Right lobe of liver (tissue), 6 donors: ENCODE data around the gene MYNN. TPM values are rescaled to one million over a fixed set of nuclear protein-coding genes. Genes with fewer than 3 reads are reported as not detected.
"Not testable (repeated sequence)": the region's sequence is repeated elsewhere in the genome, so short reads cannot be mapped to it uniquely, and the experiment has no call there.

Experiments
- ATAC-seq, 4 donors: fragments of 200-7000 bp; cut with Tn5 transposase; one replicate each; pipeline ENCODE4 v1.9.1; 2020; ENCODE audit warnings: mild to moderate bottlenecking in 4 of 4, moderate library complexity in 4 of 4
- DNase-seq, 3 donors: peaks; one replicate each; pipeline ENCODE4 v3.0.0-alpha.2; 2020
- H3K27ac ChIP-seq, 3 donors: fragments of 200-600 bp; one replicate each; pipeline ENCODE4 v1.8.0; 2022
- H3K27me3 ChIP-seq, 2 donors: fragments of 200-600 bp; one replicate each; pipeline ENCODE4 v1.8.0; 2022
- H3K36me3 ChIP-seq, 4 donors: fragments of 200-600 bp; sonication (generic) in 1 of 4; one replicate each; pipeline versions ENCODE4 v1.5.1 to v1.8.0; 2017 to 2022; ENCODE audit warnings: control low read depth in 1 of 4
- H3K4me1 ChIP-seq, 4 donors: fragments of 200-600 bp; sonication (generic) in 1 of 4; one replicate each; pipeline versions ENCODE4 v1.5.1 to v1.8.0; 2017 to 2022; ENCODE audit warnings: control low read depth in 1 of 4
- H3K4me3 ChIP-seq, 3 donors: fragments of 200-600 bp; one replicate each; pipeline ENCODE4 v1.8.0; 2022
- H3K9me3 ChIP-seq, 4 donors: fragments of 200-600 bp; sonication (generic) in 1 of 4; one replicate each; pipeline versions ENCODE4 v1.5.1 to v1.8.0; 2017 to 2022; ENCODE audit warnings: control low read depth in 1 of 4
- POLR2A ChIP-seq: fragments of 450-650 bp; IDR thresholded peaks from one replicate; pipeline ENCODE4 v1.6.1; 2017; ENCODE audit warnings: antibody characterized with exemption, mild to moderate bottlenecking
- WGBS: methylation state at CpG from one replicate; pipeline ENCODE4 v1.1.6; 2018; ENCODE audit warnings: low coverage, low lambda C conversion rate; ENCODE audit not compliant: insufficient coverage; ENCODE audit errors: missing lambda C conversion rate; 5-methylcytosine and 5-hydroxymethylcytosine counted together
- intact Hi-C, 2 donors: fragments of 100-400 bp; cut with DNase I; formaldehyde crosslinking; loops; one replicate each; pipeline versions ENCODE4 v1.11.2 to v1.14.1; 2022
- long read RNA-seq: library from polyadenylated mRNA; unstranded; transcript quantifications from one replicate; pipeline ENCODE4 v2.0.0, GENCODE V29; 2019
- total RNA-seq, 6 experiments: library from RNA; depleted of rRNA in 2 of 6; stranded (reverse); fragments of >200 nt in 2 of 6; fragmentation: NEBNext Ultra II Directional in 3 of 6; extraction: Animal tissue kit (Norgen Biotek cat#: 25700) in 3 of 6; gene quantifications; one replicate each; pipeline versions ENCODE4 v1.1.0 to v1.2.4, GENCODE V29; 2016 to 2023
- TF ChIP-seq, protein P1 (sequence below), 4 donors: fragments of 200-600 bp in 3 of 4; fragments of 450-650 bp in 1 of 4; IDR thresholded peaks; one replicate each; pipeline versions ENCODE4 v1.5.1 to v1.8.0; 2016 to 2022; ENCODE audit warnings: antibody characterized with exemption in 4 of 4, mild to moderate bottlenecking in 2 of 4
- donor health status: DM: no; HTN: yes; CAD: no.
- donor health status: DM: no; HTN: no; CAD: no.
- donor health status: DM: no; HTN: no; CAD: no.
- donor health status: DM: no; HTN: yes; CAD: no.
- donor health status: DM: no; HTN: yes; CAD: no.

Gene MYNN
- 1 to 10 TPM; 5.6 to 6.7 (median 5.9) TPM for total RNA-seq
- long read RNA-seq, partial matches to known transcripts, result 2 of 5 reads
- long read RNA-seq, other reads (novel, unspliced or antisense), result 3 of 5 reads

GRCh38 chr3:169772897-169773816, at the start of gene MYNN:
TSS of gene MYNN (plus strand) at chr3:169773396. CDS start at chr3:169774296, 900 bp downstream.
- intact Hi-C loops, result no loop called here
- H3K9me3 ChIP-seq, result no peaks in the 10 kb centered on the region
- TF ChIP-seq, protein P1, sequence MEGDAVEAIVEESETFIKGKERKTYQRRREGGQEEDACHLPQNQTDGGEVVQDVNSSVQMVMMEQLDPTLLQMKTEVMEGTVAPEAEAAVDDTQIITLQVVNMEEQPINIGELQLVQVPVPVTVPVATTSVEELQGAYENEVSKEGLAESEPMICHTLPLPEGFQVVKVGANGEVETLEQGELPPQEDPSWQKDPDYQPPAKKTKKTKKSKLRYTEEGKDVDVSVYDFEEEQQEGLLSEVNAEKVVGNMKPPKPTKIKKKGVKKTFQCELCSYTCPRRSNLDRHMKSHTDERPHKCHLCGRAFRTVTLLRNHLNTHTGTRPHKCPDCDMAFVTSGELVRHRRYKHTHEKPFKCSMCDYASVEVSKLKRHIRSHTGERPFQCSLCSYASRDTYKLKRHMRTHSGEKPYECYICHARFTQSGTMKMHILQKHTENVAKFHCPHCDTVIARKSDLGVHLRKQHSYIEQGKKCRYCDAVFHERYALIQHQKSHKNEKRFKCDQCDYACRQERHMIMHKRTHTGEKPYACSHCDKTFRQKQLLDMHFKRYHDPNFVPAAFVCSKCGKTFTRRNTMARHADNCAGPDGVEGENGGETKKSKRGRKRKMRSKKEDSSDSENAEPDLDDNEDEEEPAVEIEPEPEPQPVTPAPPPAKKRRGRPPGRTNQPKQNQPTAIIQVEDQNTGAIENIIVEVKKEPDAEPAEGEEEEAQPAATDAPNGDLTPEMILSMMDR (IDR thresholded peaks at IDR 0.05), result peak in 2 of 4 donors; percentile 23 to 28
- peak; percentile 99 for TF ChIP-seq POLR2A
- peaks cover 0 to 19% (median 5%) of the 10 kb centered on the region in 4 donors for H3K4me1 ChIP-seq
- peaks cover 0 to 29% (median 0%) of the 10 kb centered on the region in 4 donors for H3K36me3 ChIP-seq
- no peaks in the 10 kb centered on the region for H3K27me3 ChIP-seq
- DNase-seq (peak; percentile 93 to 95 (median 94)), ATAC-seq (peak; percentile 88 to 95 (median 88))
- H3K4me3 ChIP-seq, result peak within 1 kb of the TSS; percentile 70 to 92 (median 79)
- WGBS, result under 1% methylated on average over 35 of the region's 61 CpGs
- H3K27ac ChIP-seq, result peak within 1 kb of the TSS; percentile 96 to 99 (median 99)

GRCh38 chr3:169731857-169732256, 41.3 kb upstream of the MYNN start:
- ATAC-seq, intact Hi-C loops, H3K9me3 ChIP-seq, H3K27ac ChIP-seq, DNase-seq, H3K4me1 ChIP-seq, H3K27me3 ChIP-seq, H3K36me3 ChIP-seq, H3K4me3 ChIP-seq: not testable (repeated sequence)

DNA sequence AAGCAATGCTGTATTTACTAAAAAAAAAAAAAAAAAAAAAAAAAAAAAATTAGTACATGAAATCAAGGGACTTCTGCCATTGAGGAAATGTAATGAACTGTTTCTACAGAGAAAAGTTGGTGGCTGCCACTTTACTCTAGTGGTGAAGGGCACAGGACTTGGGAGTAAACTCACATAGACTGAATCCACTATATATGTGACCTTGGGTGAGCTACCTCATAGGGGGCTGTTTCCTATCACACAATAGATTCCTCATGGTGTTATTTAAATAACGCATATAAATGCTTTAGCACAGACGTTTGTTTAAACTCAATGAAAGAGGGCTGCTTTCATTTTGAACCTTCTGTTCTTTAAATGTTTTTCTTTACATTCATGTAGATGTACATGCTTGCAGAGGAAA, 34.1 kb upstream of the MYNN start:
- H3K27me3 ChIP-seq, result no peaks in the 10 kb centered on the region
- H3K9me3 ChIP-seq, result no peaks in the 10 kb centered on the region
- TF ChIP-seq, protein P1 (IDR thresholded peaks at IDR 0.05), result no peak
- no peak for TF ChIP-seq POLR2A
- no peaks in the 10 kb centered on the region for H3K36me3 ChIP-seq
- intact Hi-C loops, result no loop called here
- no peak overlapping the region for H3K27ac ChIP-seq
- DNase-seq (no peak), ATAC-seq (no peak)
- H3K4me3 ChIP-seq, result no peak overlapping the region
- no peaks in the 10 kb centered on the region for H3K4me1 ChIP-seq
- WGBS, result 44% methylated on average over 2 of the region's 2 CpGs

DNA sequence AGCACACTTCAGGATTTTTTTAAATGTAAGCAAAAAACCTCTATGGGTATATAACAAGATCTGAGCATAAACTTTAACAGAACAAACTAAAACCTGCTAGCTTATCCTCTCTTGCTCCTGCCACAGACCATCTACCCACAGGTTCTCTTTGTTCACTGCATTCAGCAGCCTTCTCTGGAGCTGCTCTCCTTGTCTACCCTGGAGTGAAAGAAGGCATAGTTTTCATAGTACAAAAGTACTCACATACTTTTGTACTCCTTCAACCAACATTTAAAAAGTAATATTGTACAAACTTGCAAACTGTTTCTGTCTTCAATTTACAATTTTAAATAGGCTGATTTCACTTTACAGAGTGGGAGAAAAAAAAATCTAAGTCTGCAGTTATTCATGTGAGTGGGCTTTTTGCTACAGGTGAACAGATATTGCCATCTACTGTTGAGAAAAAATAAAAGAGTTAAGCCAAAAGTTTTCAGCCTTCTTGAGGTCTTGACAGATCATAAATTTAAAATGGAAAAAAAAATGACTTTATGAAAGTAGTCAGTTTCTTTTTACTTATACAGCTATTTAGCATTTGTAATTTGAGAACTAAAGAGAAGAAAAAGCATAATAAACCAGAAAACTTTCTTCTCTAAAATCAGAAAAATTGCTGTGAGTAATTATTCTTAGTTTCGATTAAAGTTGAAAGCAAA, 28.7 kb upstream of the MYNN start:
- DNase-seq (no peak), ATAC-seq (no peak)
- WGBS, result 22% methylated on average over 1 of the region's 1 CpG
- H3K27me3 ChIP-seq, result no peaks in the 10 kb centered on the region
- H3K36me3 ChIP-seq, result no peaks in the 10 kb centered on the region
- no peaks in the 10 kb centered on the region for H3K4me1 ChIP-seq
- H3K4me3 ChIP-seq, result no peak overlapping the region
- no peaks in the 10 kb centered on the region for H3K9me3 ChIP-seq
- intact Hi-C loops, result no loop called here
- no peak overlapping the region for H3K27ac ChIP-seq
- TF ChIP-seq POLR2A, result no peak
- TF ChIP-seq, protein P1 (IDR thresholded peaks at IDR 0.05), result peak in 3 of 4 donors; percentile 24 to 32 (median 27)

GRCh38 chr3:169746924-169747323, 26.3 kb upstream of the MYNN start:
- TF ChIP-seq, protein P1 (IDR thresholded peaks at IDR 0.05), result no peak
- no peak for TF ChIP-seq POLR2A
- intact Hi-C loops, result no loop called here

More at GRCh38 chr3:169746924-169747323, 26.3 kb upstream of the MYNN start:
- Histone ChIP-seq H3K36me3 (no peaks in the 10 kb centered on the region), H3K4me3 (no peak overlapping the region), H3K4me1 (no peaks in the 10 kb centered on the region), H3K9me3 (no peaks in the 10 kb centered on the region), H3K27me3 (no peaks in the 10 kb centered on the region), H3K27ac (no peak overlapping the region)
- no peak for DNase-seq
- 26% methylated on average over 6 of the region's 6 CpGs for WGBS
- no peak for ATAC-seq
